Endothelial cell (in vitro differentiated cells): ENCODE results near the gene POLA2. TPM values are rescaled to one million over a fixed set of nuclear protein-coding genes. Genes with fewer than 3 reads are reported as not detected.
A peak's percentile ranks its signal among the peaks of the same experiment; 100 is the strongest.

Source experiments
- DNase-seq: peaks from one replicate; pipeline ENCODE4 v3.0.0; 2021; ENCODE audit warnings: low spot score
- H3K27ac Mint-ChIP-seq: one replicate; pipeline ENCODE4 v1.8.0; 2021; ENCODE audit warnings: mixed read lengths, inconsistent platforms; ENCODE audit not compliant: unreplicated experiment
- H3K27me3 Mint-ChIP-seq: one replicate; pipeline ENCODE4 v1.8.0; 2021; ENCODE audit warnings: mild to moderate bottlenecking, moderate library complexity, mixed read lengths, inconsistent platforms; ENCODE audit not compliant: unreplicated experiment
- H3K36me3 Mint-ChIP-seq: one replicate; pipeline ENCODE4 v1.8.0; 2021; ENCODE audit warnings: mild to moderate bottlenecking, low read depth, mixed read lengths, inconsistent platforms; ENCODE audit not compliant: unreplicated experiment
- H3K4me1 Mint-ChIP-seq: one replicate; pipeline ENCODE4 v1.8.0; 2021; ENCODE audit warnings: mild to moderate bottlenecking, mixed read lengths, inconsistent platforms; ENCODE audit not compliant: unreplicated experiment
- H3K4me3 Mint-ChIP-seq: one replicate; pipeline ENCODE4 v1.8.0; 2021; ENCODE audit warnings: mild to moderate bottlenecking, mixed read lengths, inconsistent platforms; ENCODE audit not compliant: unreplicated experiment
- H3K9me3 Mint-ChIP-seq: one replicate; pipeline ENCODE4 v1.8.0; 2021; ENCODE audit warnings: mixed read lengths, inconsistent platforms; ENCODE audit not compliant: unreplicated experiment
- total RNA-seq: library from RNA; stranded (reverse); fragmentation: NEBNext Ultra II Directional; extraction: Animal tissue kit (Norgen Biotek cat#: 25700); gene quantifications from one replicate; pipeline ENCODE4 v1.2.1, GENCODE V29; 2021; ENCODE audit not compliant: unreplicated experiment
- TF ChIP-seq, protein P1 (sequence below): fragments of 200-600 bp; sonication (generic); IDR thresholded peaks from one replicate; pipeline ENCODE4 v1.5.0; 2021; ENCODE audit warnings: antibody characterized with exemption; ENCODE audit not compliant: unreplicated experiment

POLA2 gene
- total RNA-seq, 1 donor from 2014 or later = 17.9 TPM

DNA sequence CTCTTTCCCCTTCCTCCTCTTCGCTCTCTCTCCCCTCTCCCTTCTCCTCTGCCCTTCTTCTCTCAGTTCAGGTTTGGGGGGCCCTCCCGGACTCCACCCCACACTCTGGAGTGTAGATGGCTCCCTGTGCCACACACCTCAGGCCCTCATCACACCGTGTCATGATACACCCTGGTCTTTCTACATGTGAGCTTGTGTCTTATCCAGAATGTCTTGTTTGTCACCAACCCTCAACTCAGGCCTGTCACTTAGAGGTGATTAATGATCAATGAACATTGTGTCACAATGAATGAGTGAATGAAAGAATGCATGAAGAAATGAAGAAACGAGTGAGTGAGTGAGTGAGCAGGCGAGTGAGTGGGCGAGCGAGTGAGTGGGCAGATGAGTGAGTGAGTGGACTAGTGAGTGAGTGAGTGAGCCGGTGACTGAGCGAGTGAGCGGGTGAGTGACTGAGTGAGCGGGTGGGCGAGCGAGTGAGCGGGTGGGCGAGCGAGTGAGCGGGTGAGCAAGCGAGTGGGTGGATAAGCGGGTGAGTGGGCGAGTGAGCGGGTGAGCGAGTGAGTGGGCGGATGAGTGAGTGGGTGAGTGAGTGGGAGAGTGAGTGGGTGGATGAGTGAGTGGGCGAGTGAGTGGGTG lies 46.2 kb upstream of the POLA2 start:
- H3K4me3 Mint-ChIP-seq = peak overlapping the region; percentile 4
- peaks cover 10% of the 10 kb centered on the region for H3K36me3 Mint-ChIP-seq
- no peak for DNase-seq
- H3K9me3 Mint-ChIP-seq = no peaks in the 10 kb centered on the region
- TF ChIP-seq, protein P1, sequence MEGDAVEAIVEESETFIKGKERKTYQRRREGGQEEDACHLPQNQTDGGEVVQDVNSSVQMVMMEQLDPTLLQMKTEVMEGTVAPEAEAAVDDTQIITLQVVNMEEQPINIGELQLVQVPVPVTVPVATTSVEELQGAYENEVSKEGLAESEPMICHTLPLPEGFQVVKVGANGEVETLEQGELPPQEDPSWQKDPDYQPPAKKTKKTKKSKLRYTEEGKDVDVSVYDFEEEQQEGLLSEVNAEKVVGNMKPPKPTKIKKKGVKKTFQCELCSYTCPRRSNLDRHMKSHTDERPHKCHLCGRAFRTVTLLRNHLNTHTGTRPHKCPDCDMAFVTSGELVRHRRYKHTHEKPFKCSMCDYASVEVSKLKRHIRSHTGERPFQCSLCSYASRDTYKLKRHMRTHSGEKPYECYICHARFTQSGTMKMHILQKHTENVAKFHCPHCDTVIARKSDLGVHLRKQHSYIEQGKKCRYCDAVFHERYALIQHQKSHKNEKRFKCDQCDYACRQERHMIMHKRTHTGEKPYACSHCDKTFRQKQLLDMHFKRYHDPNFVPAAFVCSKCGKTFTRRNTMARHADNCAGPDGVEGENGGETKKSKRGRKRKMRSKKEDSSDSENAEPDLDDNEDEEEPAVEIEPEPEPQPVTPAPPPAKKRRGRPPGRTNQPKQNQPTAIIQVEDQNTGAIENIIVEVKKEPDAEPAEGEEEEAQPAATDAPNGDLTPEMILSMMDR = no peak
- peaks cover 6% of the 10 kb centered on the region for H3K27me3 Mint-ChIP-seq
- H3K27ac Mint-ChIP-seq = peak overlapping the region; percentile 2
- H3K4me1 Mint-ChIP-seq = peaks cover 12% of the 10 kb centered on the region

DNA sequence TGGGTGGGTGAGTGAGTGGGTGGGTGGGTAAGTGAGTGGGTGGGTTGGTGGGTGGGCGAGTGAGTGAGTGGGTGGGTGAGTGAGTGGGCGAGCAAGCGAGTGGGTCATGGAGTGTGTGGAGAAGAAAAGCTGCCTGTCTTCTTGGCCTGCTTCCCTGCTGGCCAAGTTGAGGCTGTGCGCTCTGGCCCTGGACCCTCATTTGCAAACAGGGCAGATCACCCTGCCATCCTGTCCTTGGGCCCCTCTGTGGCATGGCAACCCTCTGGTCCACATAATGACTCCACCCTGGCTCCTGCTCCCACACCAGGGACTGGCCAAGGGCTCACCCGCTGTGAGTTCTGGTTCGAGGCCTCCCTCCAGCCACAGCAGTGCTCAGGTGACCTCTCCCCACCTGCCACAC lies 44.9 kb upstream of the POLA2 start:
- H3K4me1 Mint-ChIP-seq = peaks cover 13% of the 10 kb centered on the region
- H3K4me3 Mint-ChIP-seq = no peak overlapping the region
- H3K9me3 Mint-ChIP-seq = no peaks in the 10 kb centered on the region
- H3K36me3 Mint-ChIP-seq = peaks cover 8% of the 10 kb centered on the region
- no peak overlapping the region for H3K27ac Mint-ChIP-seq
- TF ChIP-seq, protein P1 = no peak
- H3K27me3 Mint-ChIP-seq = peaks cover 4% of the 10 kb centered on the region
- DNase-seq = no peak

DNA sequence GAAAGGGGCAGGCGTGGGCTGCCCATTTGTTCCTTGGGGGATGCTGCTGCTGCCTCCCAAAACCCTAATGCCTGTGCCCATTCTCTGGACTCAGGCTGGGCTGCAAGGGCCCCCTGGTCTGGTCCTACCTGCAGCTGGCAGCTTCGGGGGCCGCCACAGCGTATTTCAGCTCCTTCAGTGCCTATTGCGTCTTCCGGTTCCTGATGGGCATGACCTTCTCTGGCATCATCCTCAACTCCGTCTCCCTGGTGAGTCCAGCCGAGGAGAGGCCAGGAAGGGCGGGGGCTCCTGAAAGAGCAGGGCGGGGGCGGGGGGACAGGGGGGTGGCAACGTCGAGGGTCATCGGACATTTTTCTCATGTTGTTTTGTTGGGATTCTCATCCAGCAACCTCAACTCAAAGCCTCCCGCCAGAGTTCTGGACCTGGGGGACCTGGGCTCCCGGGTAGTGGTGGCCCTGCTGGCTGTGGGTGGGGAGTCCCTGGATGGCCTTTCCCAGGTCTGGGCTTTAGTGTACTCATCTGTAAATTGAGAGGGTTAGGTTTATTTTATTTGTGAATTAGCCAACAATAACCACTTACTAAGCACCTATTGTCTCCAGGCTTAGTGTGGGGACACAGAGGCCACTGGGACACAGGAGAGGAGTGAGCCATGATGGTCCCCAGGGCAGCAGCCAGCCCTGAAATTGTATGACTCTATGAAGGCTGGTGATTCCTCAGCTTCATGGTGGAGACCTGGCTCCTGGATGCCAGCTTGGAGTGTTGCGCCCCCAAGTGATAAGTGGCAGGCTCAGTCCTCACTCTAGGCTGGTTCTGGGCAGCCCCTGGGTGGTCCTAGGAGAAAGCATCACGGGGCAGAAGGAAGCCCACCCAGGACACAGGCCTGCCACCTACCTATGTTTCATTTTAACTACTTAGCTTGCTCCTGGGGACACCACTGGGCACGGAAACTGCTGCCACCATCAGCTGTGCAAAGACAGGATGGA lies 44.0 kb upstream of the POLA2 start:
- no peak for DNase-seq
- Mint-ChIP-seq H3K9me3 (no peaks in the 10 kb centered on the region), H3K27ac (no peak overlapping the region), H3K27me3 (peaks cover 4% of the 10 kb centered on the region), H3K4me1 (peaks cover 18% of the 10 kb centered on the region), H3K4me3 (no peak overlapping the region), H3K36me3 (peaks cover 8% of the 10 kb centered on the region)
- TF ChIP-seq, protein P1 = no peak

DNA sequence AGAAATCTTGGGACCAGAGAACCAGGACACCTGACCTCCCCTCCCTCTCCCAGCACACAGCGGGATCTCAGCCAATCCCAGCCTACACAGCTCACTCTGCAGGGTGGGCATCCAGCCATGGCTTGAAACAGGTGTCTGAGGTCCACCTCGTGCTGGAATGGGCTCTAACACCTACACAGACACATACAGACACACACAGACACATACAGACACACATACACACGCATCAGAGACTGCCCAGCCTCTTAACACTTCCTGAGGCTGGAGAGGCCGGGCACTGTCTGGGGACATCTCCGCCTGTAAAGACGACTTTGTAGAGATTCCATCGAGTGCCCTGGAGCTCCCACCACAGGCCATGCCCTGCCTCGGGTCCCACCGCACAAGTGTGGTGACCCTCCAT lies 43.3 kb upstream of the POLA2 start:
- no peak for DNase-seq
- Mint-ChIP-seq H3K27me3 (peaks cover 4% of the 10 kb centered on the region), H3K36me3 (peaks cover 8% of the 10 kb centered on the region), H3K4me3 (no peak overlapping the region), H3K4me1 (peaks cover 16% of the 10 kb centered on the region), H3K9me3 (no peaks in the 10 kb centered on the region), H3K27ac (no peak overlapping the region)
- TF ChIP-seq, protein P1 = no peak

DNA sequence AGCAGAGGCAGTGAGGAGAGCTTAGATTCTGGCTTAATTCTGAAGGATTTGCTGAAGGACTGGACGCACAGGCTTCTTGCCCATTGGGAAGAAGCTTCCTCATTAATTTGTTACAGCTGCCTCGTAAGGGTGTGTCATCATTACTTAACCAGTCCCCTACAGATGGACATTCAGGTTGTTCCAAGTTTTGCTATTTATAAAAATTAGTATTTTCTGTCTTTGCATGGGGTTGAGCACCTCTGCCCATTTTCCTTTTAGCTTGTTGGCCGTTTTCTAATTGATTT lies 41.9 kb upstream of the POLA2 start:
- no peaks in the 10 kb centered on the region for H3K9me3 Mint-ChIP-seq
- no peak overlapping the region for H3K27ac Mint-ChIP-seq
- no peak overlapping the region for H3K4me3 Mint-ChIP-seq
- TF ChIP-seq, protein P1 = no peak
- peaks cover 21% of the 10 kb centered on the region for H3K4me1 Mint-ChIP-seq
- no peak for DNase-seq
- H3K36me3 Mint-ChIP-seq = peaks cover 5% of the 10 kb centered on the region
- peaks cover 1% of the 10 kb centered on the region for H3K27me3 Mint-ChIP-seq
